NT2/D1 (cell line): ENCODE results near the gene SFXN5.

Experiments used
- DNase-seq: peaks from one replicate; pipeline ENCODE4 v3.0.0-alpha.2; 2011; ENCODE audit warnings: low read depth, low spot score
- H3K27me3 ChIP-seq: 2 replicates; pipeline ENCODE4 v1.6.0; 2011; ENCODE audit warnings: mild to moderate bottlenecking; ENCODE audit not compliant: insufficient read length, insufficient read depth
- H3K36me3 ChIP-seq: 2 replicates; pipeline ENCODE4 v1.6.1; 2011; ENCODE audit warnings: mild to moderate bottlenecking, low read length, mixed read lengths; ENCODE audit not compliant: insufficient read depth, insufficient read length
- H3K4me1 ChIP-seq: 2 replicates; pipeline ENCODE4 v1.5.1; 2011; ENCODE audit not compliant: insufficient read depth, insufficient read length
- H3K4me3 ChIP-seq: 2 replicates; pipeline ENCODE4 v1.5.1; 2011; ENCODE audit warnings: low read depth; ENCODE audit not compliant: insufficient read length
- H3K9ac ChIP-seq: 2 replicates; pipeline ENCODE4 v1.6.0; 2011; ENCODE audit warnings: low read depth; ENCODE audit not compliant: insufficient read length
- H3K9me3 ChIP-seq: 2 replicates; pipeline ENCODE4 v1.5.1; 2011; ENCODE audit warnings: mild to moderate bottlenecking, low read length; ENCODE audit not compliant: insufficient read depth
- SUZ12 ChIP-seq: IDR thresholded peaks from 2 replicates; pipeline ENCODE4 v1.6.1; 2011; ENCODE audit not compliant: insufficient read length, insufficient read depth; ENCODE audit errors: extremely low read depth
- YY1 ChIP-seq: IDR thresholded peaks from 2 replicates; pipeline ENCODE4 v1.6.1; 2011; ENCODE audit not compliant: insufficient read length, insufficient read depth
- ZNF274 ChIP-seq: IDR thresholded peaks from 2 replicates; pipeline ENCODE4 v1.6.1; 2011; ENCODE audit warnings: mild to moderate bottlenecking, low read depth, low read length

Gene SFXN5

GRCh38 chr2:73079636-73080035 lies 8.1 kb upstream of the SFXN5 start:
- H3K9ac ChIP-seq: no peak overlapping the region
- H3K9me3 ChIP-seq: no peaks in the 10 kb centered on the region
- peaks cover 75% of the 10 kb centered on the region for H3K36me3 ChIP-seq
- TF ChIP-seq YY1 (no peak), ZNF274 (no peak), SUZ12 (no peak)
- peaks cover 5% of the 10 kb centered on the region for H3K4me1 ChIP-seq
- no peaks in the 10 kb centered on the region for H3K27me3 ChIP-seq
- no peak for DNase-seq
- H3K4me3 ChIP-seq: no peak overlapping the region

- TF ChIP-seq YY1: no peak
- TF ChIP-seq ZNF274: no peak
- no peak for TF ChIP-seq SUZ12
- peaks cover 70% of the 10 kb centered on the region for H3K36me3 ChIP-seq
- H3K9ac ChIP-seq: no peak overlapping the region
- DNase-seq: no peak
- peaks cover 5% of the 10 kb centered on the region for H3K4me1 ChIP-seq
- H3K9me3 ChIP-seq: no peaks in the 10 kb centered on the region
- no peak overlapping the region for H3K4me3 ChIP-seq
- no peaks in the 10 kb centered on the region for H3K27me3 ChIP-seq
Observed at GRCh38 chr2:73078457-73079411, 7.2 kb upstream of the SFXN5 start.

- Histone ChIP-seq H3K4me3 (no peak overlapping the region), H3K36me3 (peaks cover 62% of the 10 kb centered on the region), H3K4me1 (peaks cover 5% of the 10 kb centered on the region), H3K9ac (no peak overlapping the region), H3K27me3 (peaks cover 2% of the 10 kb centered on the region), H3K9me3 (no peaks in the 10 kb centered on the region)
- DNase-seq: no peak
- TF ChIP-seq ZNF274 (no peak), YY1 (no peak), SUZ12 (no peak)
Observed at GRCh38 chr2:73077424-73077795, 5.9 kb upstream of the SFXN5 start.

GRCh38 chr2:73076701-73077423 lies 5.3 kb upstream of the SFXN5 start:
- Histone ChIP-seq H3K9ac (no peak overlapping the region), H3K4me3 (no peak overlapping the region), H3K4me1 (peaks cover 5% of the 10 kb centered on the region), H3K36me3 (peaks cover 61% of the 10 kb centered on the region), H3K27me3 (peaks cover 2% of the 10 kb centered on the region), H3K9me3 (no peaks in the 10 kb centered on the region)
- no peak for DNase-seq
- no peak for TF ChIP-seq SUZ12
- no peak for TF ChIP-seq YY1
- TF ChIP-seq ZNF274: no peak

DNA sequence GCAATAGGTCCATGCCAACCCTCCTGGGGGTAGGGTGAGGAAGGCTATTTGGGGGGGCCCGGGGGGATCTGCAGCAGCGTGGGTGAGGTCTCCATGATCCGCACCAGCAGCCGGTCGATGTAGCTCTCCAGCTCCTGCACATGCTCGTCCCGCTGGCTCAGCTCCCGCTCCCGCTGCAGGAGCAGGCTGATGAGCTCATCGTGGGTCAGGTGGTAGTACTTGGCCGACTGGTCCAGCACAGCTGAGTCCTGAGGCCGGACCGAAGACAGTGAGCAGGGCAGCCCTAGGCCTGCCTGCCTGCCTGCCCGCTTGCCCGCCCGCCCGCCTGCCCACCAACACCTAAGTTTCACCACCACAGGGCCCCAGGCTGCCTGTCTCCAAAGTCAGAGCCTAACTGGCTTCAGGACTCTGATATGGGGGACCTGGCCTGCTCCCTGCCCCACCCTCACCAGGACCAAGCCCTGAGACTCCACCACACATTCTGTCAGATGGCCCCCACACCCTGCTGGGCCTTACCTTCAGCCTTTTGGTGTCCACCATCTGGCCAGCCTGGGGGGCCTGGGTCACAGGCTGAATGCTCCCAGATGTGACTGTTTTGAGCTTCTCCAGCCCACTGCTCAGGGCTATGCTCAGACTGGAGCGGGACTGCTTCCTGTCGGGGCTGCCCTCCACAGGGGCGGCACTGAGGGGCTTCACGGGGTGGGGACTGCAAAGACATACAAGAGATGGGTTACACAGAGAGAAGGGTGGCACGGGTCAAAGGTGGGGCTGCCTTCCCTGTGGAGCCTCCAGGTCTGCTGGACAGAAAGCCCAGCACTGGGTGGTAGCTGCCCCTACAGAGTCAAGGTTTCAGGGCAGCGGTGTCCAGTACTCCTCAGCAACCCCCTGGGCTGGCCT lies 4.2 kb upstream of the SFXN5 start:
- Histone ChIP-seq H3K4me1 (peaks cover 1% of the 10 kb centered on the region), H3K27me3 (peaks cover 2% of the 10 kb centered on the region), H3K4me3 (no peak overlapping the region), H3K9me3 (no peaks in the 10 kb centered on the region), H3K9ac (no peak overlapping the region), H3K36me3 (peaks cover 55% of the 10 kb centered on the region)
- DNase-seq: no peak
- TF ChIP-seq SUZ12 (no peak), YY1 (no peak), ZNF274 (no peak)

GRCh38 chr2:73074110-73075069 lies 2.9 kb upstream of the SFXN5 start:
- Histone ChIP-seq H3K9me3 (no peaks in the 10 kb centered on the region), H3K4me1 (peaks cover 2% of the 10 kb centered on the region), H3K4me3 (no peak overlapping the region), H3K36me3 (peaks cover 43% of the 10 kb centered on the region), H3K27me3 (peaks cover 2% of the 10 kb centered on the region), H3K9ac (no peak overlapping the region)
- TF ChIP-seq YY1: no peak
- no peak for TF ChIP-seq ZNF274
- no peak for TF ChIP-seq SUZ12
- DNase-seq: no peak
